ENCODE results near the gene MTG2. TPM values are rescaled to one million over a fixed set of nuclear protein-coding genes. Genes with fewer than 3 reads are reported as not detected.
A peak's percentile ranks its signal among the peaks of the same experiment; 100 is the strongest.

The MTG2 gene
- total and polyA plus RNA-seq, 2 of the 13 experiments (the other 11 are each of a cell fraction or from before 2014, with no cell fraction given) = 20.4 to 37.8 TPM

DNA sequence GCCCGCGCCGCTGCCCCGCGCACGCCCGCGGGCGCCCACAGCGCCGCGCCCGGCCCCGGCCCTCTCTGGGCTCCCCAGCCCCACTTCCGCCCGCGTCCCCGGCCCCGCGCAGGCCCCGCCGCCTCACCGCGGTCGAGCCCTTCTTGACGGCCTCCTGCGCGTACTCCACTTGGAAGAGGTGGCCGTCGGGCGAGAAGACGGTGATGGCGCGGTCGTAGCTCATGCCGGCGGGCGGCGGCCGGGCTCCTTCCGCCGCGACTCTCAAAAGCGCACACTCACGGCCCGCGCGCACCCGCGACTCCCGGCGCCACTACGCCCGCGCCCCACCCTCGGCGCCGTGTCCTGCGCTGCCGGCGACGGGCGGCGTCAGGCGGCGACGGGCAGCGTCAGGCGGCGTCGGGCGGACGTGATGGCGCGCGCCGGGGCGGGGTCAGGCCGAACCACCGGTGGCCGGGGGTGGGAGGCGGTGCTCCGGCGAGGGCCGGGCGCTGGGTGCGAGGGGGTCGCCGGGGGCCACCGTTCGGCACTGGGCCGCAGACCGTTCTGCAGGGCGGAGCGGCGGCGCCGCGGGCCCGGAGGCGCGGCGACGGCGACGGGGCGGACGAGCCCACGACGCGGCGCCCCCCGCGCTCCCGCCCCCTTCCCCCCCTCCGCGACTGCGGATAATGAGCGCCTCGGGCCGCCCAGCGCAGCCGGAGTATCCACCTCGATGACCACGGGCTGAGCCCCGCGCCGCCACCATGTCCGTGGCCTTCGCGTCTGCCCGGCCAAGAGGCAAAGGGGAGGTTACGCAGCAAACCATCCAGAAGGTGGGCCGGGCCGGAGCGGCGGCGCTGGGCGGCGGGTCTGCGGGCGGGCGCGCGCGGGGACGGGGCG lies 39.5 kb upstream of the MTG2 start, which contains the start of the genes PSMA7 and SS18L1 (continued):
- no peak for TF ChIP-seq KDM6A (CRISPR knock-in tag; IDR thresholded peaks at IDR 0.05; ENCODE audit: low read depth)
- TF ChIP-seq, protein P1, sequence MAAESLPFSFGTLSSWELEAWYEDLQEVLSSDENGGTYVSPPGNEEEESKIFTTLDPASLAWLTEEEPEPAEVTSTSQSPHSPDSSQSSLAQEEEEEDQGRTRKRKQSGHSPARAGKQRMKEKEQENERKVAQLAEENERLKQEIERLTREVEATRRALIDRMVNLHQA (CRISPR knock-in tag; IDR thresholded peaks at IDR 0.05) = no peak
- TF ChIP-seq ZNF547 (CRISPR knock-in tag; IDR thresholded peaks at IDR 0.05) = peak; percentile 78; the same call in 1 of the 2 replicates
- TF ChIP-seq, protein P2, sequence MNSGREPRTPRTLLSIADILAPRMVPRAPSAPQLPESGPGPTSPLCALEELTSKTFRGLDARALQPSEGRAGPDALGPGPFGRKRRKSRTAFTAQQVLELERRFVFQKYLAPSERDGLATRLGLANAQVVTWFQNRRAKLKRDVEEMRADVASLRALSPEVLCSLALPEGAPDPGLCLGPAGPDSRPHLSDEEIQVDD (CRISPR knock-in tag; IDR thresholded peaks at IDR 0.05; ENCODE audit: borderline replicate concordance) = peak; percentile 75
- TF ChIP-seq, protein P3, sequence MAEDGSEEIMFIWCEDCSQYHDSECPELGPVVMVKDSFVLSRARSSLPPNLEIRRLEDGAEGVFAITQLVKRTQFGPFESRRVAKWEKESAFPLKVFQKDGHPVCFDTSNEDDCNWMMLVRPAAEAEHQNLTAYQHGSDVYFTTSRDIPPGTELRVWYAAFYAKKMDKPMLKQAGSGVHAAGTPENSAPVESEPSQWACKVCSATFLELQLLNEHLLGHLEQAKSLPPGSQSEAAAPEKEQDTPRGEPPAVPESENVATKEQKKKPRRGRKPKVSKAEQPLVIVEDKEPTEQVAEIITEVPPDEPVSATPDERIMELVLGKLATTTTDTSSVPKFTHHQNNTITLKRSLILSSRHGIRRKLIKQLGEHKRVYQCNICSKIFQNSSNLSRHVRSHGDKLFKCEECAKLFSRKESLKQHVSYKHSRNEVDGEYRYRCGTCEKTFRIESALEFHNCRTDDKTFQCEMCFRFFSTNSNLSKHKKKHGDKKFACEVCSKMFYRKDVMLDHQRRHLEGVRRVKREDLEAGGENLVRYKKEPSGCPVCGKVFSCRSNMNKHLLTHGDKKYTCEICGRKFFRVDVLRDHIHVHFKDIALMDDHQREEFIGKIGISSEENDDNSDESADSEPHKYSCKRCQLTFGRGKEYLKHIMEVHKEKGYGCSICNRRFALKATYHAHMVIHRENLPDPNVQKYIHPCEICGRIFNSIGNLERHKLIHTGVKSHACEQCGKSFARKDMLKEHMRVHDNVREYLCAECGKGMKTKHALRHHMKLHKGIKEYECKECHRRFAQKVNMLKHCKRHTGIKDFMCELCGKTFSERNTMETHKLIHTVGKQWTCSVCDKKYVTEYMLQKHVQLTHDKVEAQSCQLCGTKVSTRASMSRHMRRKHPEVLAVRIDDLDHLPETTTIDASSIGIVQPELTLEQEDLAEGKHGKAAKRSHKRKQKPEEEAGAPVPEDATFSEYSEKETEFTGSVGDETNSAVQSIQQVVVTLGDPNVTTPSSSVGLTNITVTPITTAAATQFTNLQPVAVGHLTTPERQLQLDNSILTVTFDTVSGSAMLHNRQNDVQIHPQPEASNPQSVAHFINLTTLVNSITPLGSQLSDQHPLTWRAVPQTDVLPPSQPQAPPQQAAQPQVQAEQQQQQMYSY (CRISPR knock-in tag; IDR thresholded peaks at IDR 0.05) = no peak
- TF ChIP-seq MYC (CRISPR knock-in tag; IDR thresholded peaks at IDR 0.05; ENCODE audit: borderline replicate concordance) = peak; percentile 80
- no peak for TF ChIP-seq ZNF317 (CRISPR knock-in tag; IDR thresholded peaks at IDR 0.05)
- no peak for TF ChIP-seq ZNF343 (CRISPR knock-in tag; IDR thresholded peaks at IDR 0.05)
- no peak for TF ChIP-seq TCF12 (IDR thresholded peaks at IDR 0.05)
- TF ChIP-seq TCF12 (CRISPR knock-in tag; IDR thresholded peaks at IDR 0.05) = no peak
- peak; percentile 32; the same call in 1 of the 2 replicates for TF ChIP-seq ZNF7 (CRISPR knock-in tag; IDR thresholded peaks at IDR 0.05)
- TF ChIP-seq PITX1 (CRISPR knock-in tag; IDR thresholded peaks at IDR 0.05) = no peak
- peak; percentile 71 for TF ChIP-seq MED1 (CRISPR knock-in tag; IDR thresholded peaks at IDR 0.05)
- 0 out of 2 replicates have a peak, but pooled peaks have one; percentile 50 for TF ChIP-seq ZNF296 (CRISPR knock-in tag; conservative IDR thresholded peaks at IDR 0.05)
- TF ChIP-seq, protein P4, sequence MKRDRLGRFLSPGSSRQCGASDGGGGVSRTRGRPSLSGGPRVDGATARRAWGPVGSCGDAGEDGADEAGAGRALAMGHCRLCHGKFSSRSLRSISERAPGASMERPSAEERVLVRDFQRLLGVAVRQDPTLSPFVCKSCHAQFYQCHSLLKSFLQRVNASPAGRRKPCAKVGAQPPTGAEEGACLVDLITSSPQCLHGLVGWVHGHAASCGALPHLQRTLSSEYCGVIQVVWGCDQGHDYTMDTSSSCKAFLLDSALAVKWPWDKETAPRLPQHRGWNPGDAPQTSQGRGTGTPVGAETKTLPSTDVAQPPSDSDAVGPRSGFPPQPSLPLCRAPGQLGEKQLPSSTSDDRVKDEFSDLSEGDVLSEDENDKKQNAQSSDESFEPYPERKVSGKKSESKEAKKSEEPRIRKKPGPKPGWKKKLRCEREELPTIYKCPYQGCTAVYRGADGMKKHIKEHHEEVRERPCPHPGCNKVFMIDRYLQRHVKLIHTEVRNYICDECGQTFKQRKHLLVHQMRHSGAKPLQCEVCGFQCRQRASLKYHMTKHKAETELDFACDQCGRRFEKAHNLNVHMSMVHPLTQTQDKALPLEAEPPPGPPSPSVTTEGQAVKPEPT (CRISPR knock-in tag; IDR thresholded peaks at IDR 0.05; ENCODE audit: low read depth) = peak; percentile 41; the same call in 1 of the 2 replicates
- peak; percentile 89; the same call in 1 of the 2 replicates for TF ChIP-seq ZNF556 (CRISPR knock-in tag; IDR thresholded peaks at IDR 0.05; ENCODE audit: borderline replicate concordance)
- no peak for TF ChIP-seq ATRX (CRISPR knock-in tag; IDR thresholded peaks at IDR 0.05; ENCODE audit: borderline replicate concordance)
- TF ChIP-seq EED (CRISPR knock-in tag; IDR thresholded peaks at IDR 0.05) = peak; percentile 88; the same call in 1 of the 2 replicates
- TF ChIP-seq DR1 (CRISPR knock-in tag; IDR thresholded peaks at IDR 0.05) = peak; percentile 53; the same call in 1 of the 2 replicates
- TF ChIP-seq SETDB1 (CRISPR knock-in tag; IDR thresholded peaks at IDR 0.05; ENCODE audit: borderline replicate concordance) = no peak
- TF ChIP-seq TOE1 (CRISPR knock-in tag; IDR thresholded peaks at IDR 0.05) = 0 out of 2 replicates have a peak, but pooled peaks have one; percentile 47
- TF ChIP-seq, protein P5, sequence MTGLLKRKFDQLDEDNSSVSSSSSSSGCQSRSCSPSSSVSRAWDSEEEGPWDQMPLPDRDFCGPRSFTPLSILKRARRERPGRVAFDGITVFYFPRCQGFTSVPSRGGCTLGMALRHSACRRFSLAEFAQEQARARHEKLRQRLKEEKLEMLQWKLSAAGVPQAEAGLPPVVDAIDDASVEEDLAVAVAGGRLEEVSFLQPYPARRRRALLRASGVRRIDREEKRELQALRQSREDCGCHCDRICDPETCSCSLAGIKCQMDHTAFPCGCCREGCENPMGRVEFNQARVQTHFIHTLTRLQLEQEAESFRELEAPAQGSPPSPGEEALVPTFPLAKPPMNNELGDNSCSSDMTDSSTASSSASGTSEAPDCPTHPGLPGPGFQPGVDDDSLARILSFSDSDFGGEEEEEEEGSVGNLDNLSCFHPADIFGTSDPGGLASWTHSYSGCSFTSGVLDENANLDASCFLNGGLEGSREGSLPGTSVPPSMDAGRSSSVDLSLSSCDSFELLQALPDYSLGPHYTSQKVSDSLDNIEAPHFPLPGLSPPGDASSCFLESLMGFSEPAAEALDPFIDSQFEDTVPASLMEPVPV (CRISPR knock-in tag; IDR thresholded peaks at IDR 0.05) = no peak

Measured in HepG2 (cell line).